Activated effector memory CD4-positive, alpha-beta T cell treated with Interleukin-2 at 50 U/mL for 16 hours (primary cell): ENCODE measurements around the gene BLOC1S5.
"Not testable (repeated sequence)": the region's sequence is repeated elsewhere in the genome, so short reads cannot be mapped to it uniquely, and the experiment has no call there.

ENCODE experiments used
- DNase-seq: peaks from one replicate; pipeline ENCODE4 v3.0.0-alpha.2; 2020

Gene BLOC1S5

GRCh38 chr6:8080362-8081151 lies 16.4 kb upstream of the BLOC1S5 start:
- DNase-seq = no peak

GRCh38 chr6:8079126-8079525 lies 14.9 kb upstream of the BLOC1S5 start:
- no peak for DNase-seq

- no peak for DNase-seq
Measured at GRCh38 chr6:8077991-8078390, 13.8 kb upstream of the BLOC1S5 start.

GRCh38 chr6:8075704-8076103 lies 11.5 kb upstream of the BLOC1S5 start:
- no peak for DNase-seq

GRCh38 chr6:8075185-8075584 lies 11.0 kb upstream of the BLOC1S5 start:
- no peak for DNase-seq

- DNase-seq = no peak
Measured at GRCh38 chr6:8074213-8074612, 10.0 kb upstream of the BLOC1S5 start.

- DNase-seq = no peak
Measured at GRCh38 chr6:8073758-8074157, 9.6 kb upstream of the BLOC1S5 start.

GRCh38 chr6:8070718-8071117 lies 6.5 kb upstream of the BLOC1S5 start:
- no peak for DNase-seq

GRCh38 chr6:8069631-8070284 lies 5.6 kb upstream of the BLOC1S5 start:
- no peak for DNase-seq

GRCh38 chr6:8069151-8069550 lies 5.0 kb upstream of the BLOC1S5 start:
- DNase-seq = no peak

GRCh38 chr6:8066108-8066507 lies 1.9 kb upstream of the BLOC1S5 start:
- no peak for DNase-seq

GRCh38 chr6:8065519-8065911 lies 1.3 kb upstream of the BLOC1S5 start:
- no peak for DNase-seq

- no peak for DNase-seq
Measured at GRCh38 chr6:8064638-8065518, 689 bp upstream of the BLOC1S5 start.

- DNase-seq = no peak
Measured at GRCh38 chr6:8061736-8062135, 2.5 kb downstream of the BLOC1S5 start.

GRCh38 chr6:8060346-8060745 lies 3.8 kb downstream of the BLOC1S5 start:
- DNase-seq = no peak

GRCh38 chr6:8059129-8059528 lies 5.1 kb downstream of the BLOC1S5 start:
- no peak for DNase-seq

GRCh38 chr6:8057793-8058192 lies 6.4 kb downstream of the BLOC1S5 start:
- DNase-seq = no peak

GRCh38 chr6:8057263-8057662 lies 6.9 kb downstream of the BLOC1S5 start:
- DNase-seq = no peak

- no peak for DNase-seq
Measured at GRCh38 chr6:8054276-8054675, 9.9 kb downstream of the BLOC1S5 start.

GRCh38 chr6:8047541-8048292 lies 16.5 kb downstream of the BLOC1S5 start:
- no peak for DNase-seq

GRCh38 chr6:8045769-8046168 lies 18.4 kb downstream of the BLOC1S5 start:
- not testable (repeated sequence) for DNase-seq

GRCh38 chr6:8043221-8043620 lies 21.0 kb downstream of the BLOC1S5 start:
- no peak for DNase-seq
